Sigmoid colon (tissue), 7 donors: ENCODE results near the gene PRR22. TPM values are rescaled to one million over a fixed set of nuclear protein-coding genes. Genes with fewer than 3 reads are reported as not detected.

Experiments
- polyA plus RNA-seq, 3 donors: library from polyadenylated mRNA; stranded (reverse); fragments of 200-250 nt; gene quantifications; one replicate each; pipeline ENCODE4 v1.2.3, GENCODE V29; 2013
- total RNA-seq, 4 donors: library from RNA; depleted of rRNA; stranded (reverse); fragments of >200 nt; gene quantifications; one replicate each; pipeline ENCODE4 v1.1.0, GENCODE V29; 2016
- donor health status: healthy with polysubstance abuse.
- donor health status: Bipolar disorder and iron deficiency.
- donor health status: healthy.

The PRR22 gene
- total and polyA plus RNA-seq, 7 donors: 0.60 to 9.2 (median 0.90) TPM; not detected in 3

Other genes with a start within 250 kb of the PRR22 start
- under 1 TPM in 3 of 4 donors, not detected in 1; 0.33 to 0.55 (median 0.41) TPM for gene TINCR, start 216.8 kb downstream of the PRR22 start, total RNA-seq
- 10 to 100 TPM in 2 of 3 donors, 1 to 10 TPM in 1; 2.8 to 27.5 (median 12.0) TPM for gene TINCR, start 216.8 kb downstream of the PRR22 start, polyA plus RNA-seq
- gene SAFB2, start 162.0 kb downstream of the PRR22 start, total RNA-seq: 10 to 100 TPM; 22.8 to 80.0 (median 38.1) TPM
- gene SAFB2, start 162.0 kb downstream of the PRR22 start, polyA plus RNA-seq: 10 to 100 TPM; 22.2 to 58.8 (median 24.3) TPM
- gene SAFB, start 161.7 kb downstream of the PRR22 start, total RNA-seq: 10 to 100 TPM; 48.9 to 75.9 (median 60.4) TPM
- gene SAFB, start 161.7 kb downstream of the PRR22 start, polyA plus RNA-seq: 10 to 100 TPM; 25.7 to 64.1 (median 30.6) TPM
- 10 to 100 TPM; 39.6 to 87.8 (median 61.7) TPM for gene MICOS13, start 104.2 kb downstream of the PRR22 start, total RNA-seq
- 100 to 1,000 TPM; 110 to 160 (median 120) TPM for gene MICOS13, start 104.2 kb downstream of the PRR22 start, polyA plus RNA-seq
- 10 to 100 TPM; 19.9 to 37.1 (median 23.3) TPM for gene HSD11B1L, start 103.7 kb downstream of the PRR22 start, total RNA-seq
- 1 to 10 TPM; 4.2 to 8.4 (median 6.3) TPM for gene HSD11B1L, start 103.7 kb downstream of the PRR22 start, polyA plus RNA-seq
- 1,000 to 10,000 TPM in 2 of 4 donors, 100 to 1,000 TPM in 2; 593 to 1,408 (median 902) TPM for gene RPL36, start 94.5 kb downstream of the PRR22 start, total RNA-seq
- 1,000 to 10,000 TPM; 1,490 to 2,228 (median 1,816) TPM for gene RPL36, start 94.5 kb downstream of the PRR22 start, polyA plus RNA-seq
- 10 to 100 TPM; 30.5 to 48.5 (median 36.6) TPM for gene LONP1, start 64.6 kb downstream of the PRR22 start, total RNA-seq
- gene LONP1, start 64.6 kb downstream of the PRR22 start, polyA plus RNA-seq: 10 to 100 TPM; 24.0 to 62.6 (median 29.1) TPM
- gene CATSPERD, start 64.1 kb downstream of the PRR22 start, total RNA-seq: not detected
- gene CATSPERD, start 64.1 kb downstream of the PRR22 start, polyA plus RNA-seq: not detected
- 10 to 100 TPM; 26.7 to 37.4 (median 31.7) TPM for gene DUS3L, start 6.4 kb upstream of the PRR22 start, total RNA-seq
- 10 to 100 TPM in 2 of 3 donors, 1 to 10 TPM in 1; 8.3 to 42.0 (median 15.0) TPM for gene DUS3L, start 6.4 kb upstream of the PRR22 start, polyA plus RNA-seq
- 10 to 100 TPM in 1 of 4 donors, 1 to 10 TPM in 3; 6.1 to 12.2 (median 6.6) TPM for gene NRTN, start 20.3 kb upstream of the PRR22 start, total RNA-seq
- 1 to 10 TPM in 1 of 3 donors, not detected in 2; 1.7 TPM for gene NRTN, start 20.3 kb upstream of the PRR22 start, polyA plus RNA-seq
- gene FUT6, start 55.0 kb upstream of the PRR22 start, total RNA-seq: not detected
- gene FUT6, start 55.0 kb upstream of the PRR22 start, polyA plus RNA-seq: 10 to 100 TPM; 14.8 to 61.1 (median 21.0) TPM
- gene FUT3, start 66.7 kb upstream of the PRR22 start, total RNA-seq: under 1 TPM in 1 of 4 donors, not detected in 3; 0.83 TPM
- gene FUT3, start 66.7 kb upstream of the PRR22 start, polyA plus RNA-seq: 100 to 1,000 TPM in 1 of 3 donors, 10 to 100 TPM in 2; 24.6 to 168 (median 34.4) TPM
- gene FUT5, start 85.8 kb upstream of the PRR22 start, total RNA-seq: not detected
- not detected for gene FUT5, start 85.8 kb upstream of the PRR22 start, polyA plus RNA-seq
- gene NDUFA11, start 119.0 kb upstream of the PRR22 start, total RNA-seq: 100 to 1,000 TPM; 242 to 447 (median 353) TPM
- 100 to 1,000 TPM; 363 to 450 (median 395) TPM for gene NDUFA11, start 119.0 kb upstream of the PRR22 start, polyA plus RNA-seq
- gene VMAC, start 120.1 kb upstream of the PRR22 start, total RNA-seq: 10 to 100 TPM in 1 of 4 donors, 1 to 10 TPM in 3; 6.1 to 14.4 (median 8.1) TPM
- gene VMAC, start 120.1 kb upstream of the PRR22 start, polyA plus RNA-seq: 1 to 10 TPM; 1.6 to 6.4 (median 2.4) TPM
- 10 to 100 TPM in 2 of 4 donors, 1 to 10 TPM in 2; 4.9 to 18.6 (median 9.7) TPM for gene CAPS, start 129.5 kb upstream of the PRR22 start, total RNA-seq
- 10 to 100 TPM in 1 of 3 donors, 1 to 10 TPM in 2; 3.6 to 13.7 (median 3.7) TPM for gene CAPS, start 129.5 kb upstream of the PRR22 start, polyA plus RNA-seq
- 10 to 100 TPM; 63.1 to 86.4 (median 82.7) TPM for gene RANBP3, start 193.4 kb upstream of the PRR22 start, total RNA-seq
- 10 to 100 TPM; 27.0 to 47.5 (median 27.6) TPM for gene RANBP3, start 193.4 kb upstream of the PRR22 start, polyA plus RNA-seq